B cell (primary cell): ENCODE measurements around the gene TNRC6C.

Source experiments
- CTCF ChIP-seq: fragments of 200-600 bp; IDR thresholded peaks from one replicate; pipeline ENCODE4 v1.8.0; 2022; ENCODE audit warnings: antibody characterized with exemption, mild to moderate bottlenecking
- EZH2 ChIP-seq: IDR thresholded peaks from 2 replicates; pipeline ENCODE4 v1.6.1; 2012; ENCODE audit warnings: borderline replicate concordance, low read depth, mild to moderate bottlenecking, moderate library complexity, low read length; ENCODE audit not compliant: insufficient read depth, poor library complexity, severe bottlenecking

DNA sequence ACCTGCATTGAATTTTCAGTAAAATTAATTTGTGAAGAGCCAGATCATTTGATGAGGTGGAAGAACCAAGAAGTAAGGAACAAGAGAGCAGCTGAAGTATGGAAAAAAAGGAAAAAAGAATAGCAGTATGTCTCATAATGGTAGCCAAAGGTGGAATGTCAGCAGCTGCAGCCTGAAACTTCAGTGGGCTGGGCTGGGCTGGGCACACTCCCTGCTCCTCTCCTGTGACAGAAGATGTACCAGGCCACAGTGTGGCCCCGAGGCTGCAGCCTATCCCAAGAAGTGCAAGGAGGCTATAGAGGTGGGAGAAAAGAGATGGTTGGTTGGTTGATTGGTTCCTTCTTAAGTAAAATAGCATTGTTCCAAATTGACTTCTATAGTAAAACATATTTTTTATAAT is 84.5 kb downstream of the TNRC6C start:
- TF ChIP-seq CTCF (no peak), EZH2 (no peak)
